HUES64 (cell line): ENCODE results near the gene MAS1.

Source experiments
- H3K27ac ChIP-seq: 2 replicates; pipeline ENCODE4 v1.7.0; 2013; ENCODE audit warnings: low read depth, low read length, inconsistent platforms
- H3K27me3 ChIP-seq: 2 replicates; pipeline ENCODE4 v1.6.1; 2013; ENCODE audit warnings: mild to moderate bottlenecking, low read length; ENCODE audit not compliant: insufficient read depth
- H3K36me3 ChIP-seq: 2 replicates; pipeline ENCODE4 v1.6.1; 2013; ENCODE audit warnings: mild to moderate bottlenecking, low read length; ENCODE audit not compliant: insufficient read depth
- H3K4me1 ChIP-seq: 2 replicates; pipeline ENCODE4 v1.6.1; 2013; ENCODE audit warnings: mild to moderate bottlenecking, low read length, moderate library complexity; ENCODE audit not compliant: insufficient read depth
- H3K4me3 ChIP-seq: 2 replicates; pipeline ENCODE4 v1.5.1; 2013; ENCODE audit warnings: mild to moderate bottlenecking, low read length, moderate library complexity
- H3K9ac ChIP-seq: 2 replicates; pipeline ENCODE4 v1.6.1; 2013; ENCODE audit warnings: mild to moderate bottlenecking, low read depth, low read length
- H3K9me3 ChIP-seq: 2 replicates; pipeline ENCODE4 v1.6.1; 2013; ENCODE audit warnings: low read depth, low read length; ENCODE audit not compliant: insufficient read depth
- WGBS: fragments of 150-250, 120-280 bp; methylation state at CpG from one replicate; pipeline ENCODE4 v1.1.7; 2013; ENCODE audit warnings: missing lambda C conversion rate; 5-methylcytosine and 5-hydroxymethylcytosine counted together

The MAS1 gene

DNA sequence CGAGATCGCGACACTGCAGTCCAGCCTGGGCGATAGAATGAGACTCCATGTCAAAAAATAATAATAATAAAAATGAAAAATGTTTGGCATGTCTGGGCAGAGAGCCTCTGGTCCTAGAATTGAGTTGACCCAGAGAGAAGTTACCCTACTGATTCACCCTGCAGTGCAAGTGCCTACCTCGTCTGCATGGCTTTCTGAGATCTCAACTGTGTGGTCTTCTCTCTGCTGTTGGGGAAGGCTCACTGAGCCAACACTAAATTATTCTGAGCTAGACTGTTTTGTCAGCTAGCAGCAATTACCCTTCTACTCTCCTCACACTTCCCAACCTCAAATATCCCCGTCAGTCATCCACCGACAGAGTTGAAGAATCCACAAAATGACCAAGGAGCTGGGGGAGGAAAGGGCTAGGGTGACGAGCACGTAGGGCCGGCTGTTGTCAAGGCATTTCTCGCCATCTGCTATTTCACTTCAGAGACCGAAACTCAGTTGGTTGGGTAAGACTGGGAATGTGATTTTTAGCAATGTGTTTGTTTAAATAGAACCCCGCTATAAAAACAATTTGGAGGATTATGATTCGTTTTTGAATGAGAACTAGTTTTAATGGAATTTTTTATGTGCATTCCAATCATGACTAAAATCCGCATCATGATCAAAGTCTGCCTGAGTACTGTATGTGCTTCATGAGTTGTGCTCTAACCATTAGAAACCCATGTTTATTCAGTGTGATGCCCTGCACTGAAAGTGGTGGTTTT, 9.4 kb downstream of the MAS1 start:
- Histone ChIP-seq H3K27me3 (no peaks in the 10 kb centered on the region), H3K9ac (no peak overlapping the region), H3K36me3 (no peaks in the 10 kb centered on the region), H3K27ac (no peak overlapping the region), H3K4me1 (no peaks in the 10 kb centered on the region), H3K9me3 (no peaks in the 10 kb centered on the region), H3K4me3 (no peak overlapping the region)
- 91% methylated on average over 14 of the region's 15 CpGs for WGBS

DNA sequence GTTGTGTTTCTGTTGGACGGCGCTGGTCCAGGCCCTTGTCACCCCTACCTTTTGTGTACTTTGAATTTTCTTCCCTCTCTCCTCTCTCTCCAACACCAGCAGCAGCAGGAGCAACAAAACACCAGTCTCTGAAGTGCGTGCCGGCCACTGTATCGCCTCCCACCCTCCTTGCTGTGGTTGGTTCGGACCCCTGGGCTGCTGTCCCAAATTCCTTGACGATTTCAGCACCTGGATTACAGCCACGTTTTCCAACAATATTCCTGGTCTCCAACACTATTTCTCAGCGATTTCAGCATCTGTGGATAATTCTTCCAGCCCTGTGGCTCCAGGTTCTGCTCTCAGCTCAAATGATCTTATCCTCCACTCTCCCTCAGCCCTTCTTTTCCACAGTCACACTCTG, 11.8 kb downstream of the MAS1 start:
- Histone ChIP-seq H3K4me1 (no peaks in the 10 kb centered on the region), H3K27me3 (no peaks in the 10 kb centered on the region), H3K9me3 (no peaks in the 10 kb centered on the region), H3K9ac (no peak overlapping the region), H3K36me3 (no peaks in the 10 kb centered on the region), H3K4me3 (no peak overlapping the region), H3K27ac (no peak overlapping the region)
- WGBS, result 88% methylated on average over 9 of the region's 9 CpGs

GRCh38 chr6:159904497-159904911, 13.7 kb downstream of the MAS1 start:
- 91% methylated on average over 9 of the region's 9 CpGs for WGBS
- peaks cover 3% of the 10 kb centered on the region; the same call in 1 of the 2 replicates for H3K4me1 ChIP-seq

DNA sequence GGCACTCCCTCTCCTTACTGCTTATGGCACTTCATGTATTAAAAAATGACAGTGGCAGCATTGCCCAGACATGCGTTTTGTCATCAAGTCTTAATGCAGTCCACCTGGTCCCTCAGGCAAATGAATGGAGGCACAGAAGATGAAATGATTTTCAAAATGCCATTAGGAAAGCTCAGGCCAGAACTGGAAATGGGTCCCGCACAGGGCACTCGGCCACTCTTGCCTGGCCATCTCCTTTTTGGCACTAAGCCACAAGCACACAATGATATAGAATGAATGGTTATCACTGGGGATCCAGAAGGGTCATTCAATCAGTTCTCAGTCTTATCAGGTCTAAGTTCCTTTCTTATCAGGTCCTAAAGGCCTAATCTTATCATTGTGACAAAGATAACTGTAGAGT, 15.6 kb downstream of the MAS1 start:
- Histone ChIP-seq H3K27ac (no peak overlapping the region), H3K36me3 (no peaks in the 10 kb centered on the region), H3K9ac (no peak overlapping the region), H3K4me3 (no peak overlapping the region), H3K4me1 (peaks cover 3% of the 10 kb centered on the region; the same call in 1 of the 2 replicates), H3K27me3 (no peaks in the 10 kb centered on the region), H3K9me3 (no peaks in the 10 kb centered on the region)
- WGBS, result 99% methylated on average over 3 of the region's 3 CpGs

More at GRCh38 chr6:159904497-159904911, 13.7 kb downstream of the MAS1 start:
- no peak overlapping the region for H3K9ac ChIP-seq
- no peak overlapping the region for H3K4me3 ChIP-seq
- no peak overlapping the region for H3K27ac ChIP-seq
- H3K9me3 ChIP-seq, result no peaks in the 10 kb centered on the region
- no peaks in the 10 kb centered on the region for H3K27me3 ChIP-seq
- no peaks in the 10 kb centered on the region for H3K36me3 ChIP-seq

- Histone ChIP-seq H3K27me3 (no peaks in the 10 kb centered on the region), H3K9me3 (no peaks in the 10 kb centered on the region), H3K9ac (no peak overlapping the region), H3K27ac (no peak overlapping the region), H3K4me3 (no peak overlapping the region), H3K4me1 (peaks cover 3% of the 10 kb centered on the region; the same call in 1 of the 2 replicates), H3K36me3 (no peaks in the 10 kb centered on the region)
- WGBS, result 91% methylated on average over 4 of the region's 4 CpGs
Measured at GRCh38 chr6:159908535-159908934, 17.7 kb downstream of the MAS1 start.

GRCh38 chr6:159908979-159909378, 18.2 kb downstream of the MAS1 start:
- H3K4me3 ChIP-seq, result no peak overlapping the region
- no peak overlapping the region for H3K9ac ChIP-seq
- no peaks in the 10 kb centered on the region for H3K9me3 ChIP-seq
- H3K4me1 ChIP-seq, result peaks cover 3% of the 10 kb centered on the region; the same call in 1 of the 2 replicates
- no peaks in the 10 kb centered on the region for H3K36me3 ChIP-seq
- H3K27ac ChIP-seq, result no peak overlapping the region
- 83% methylated on average over 4 of the region's 4 CpGs for WGBS
- H3K27me3 ChIP-seq, result no peaks in the 10 kb centered on the region

DNA sequence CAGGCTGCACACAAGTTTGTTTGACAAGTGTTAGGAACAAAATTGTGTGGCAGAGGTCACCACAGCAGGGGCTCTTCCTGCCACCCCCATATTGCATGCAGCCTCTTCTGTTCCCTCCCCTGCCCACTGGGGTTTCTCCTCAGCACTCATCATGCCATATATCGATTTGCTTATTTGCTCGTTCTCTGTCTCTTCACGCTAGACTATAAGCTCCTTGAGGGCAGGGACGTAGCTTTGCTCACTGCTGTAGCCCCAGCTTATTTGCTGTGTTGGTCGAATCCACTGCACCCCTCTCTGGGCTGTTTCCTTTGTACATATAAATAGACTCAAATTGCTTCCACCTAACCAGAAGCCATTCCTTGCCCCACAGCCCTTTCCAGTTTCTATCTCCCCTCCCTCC, 19.6 kb downstream of the MAS1 start:
- peaks cover 3% of the 10 kb centered on the region; the same call in 1 of the 2 replicates for H3K4me1 ChIP-seq
- no peak overlapping the region for H3K9ac ChIP-seq
- WGBS, result 94% methylated on average over 5 of the region's 5 CpGs
- no peaks in the 10 kb centered on the region for H3K36me3 ChIP-seq
- no peak overlapping the region for H3K27ac ChIP-seq
- no peaks in the 10 kb centered on the region for H3K27me3 ChIP-seq
- no peak overlapping the region for H3K4me3 ChIP-seq
- no peaks in the 10 kb centered on the region for H3K9me3 ChIP-seq

- no peak overlapping the region for H3K4me3 ChIP-seq
- H3K27ac ChIP-seq, result no peak overlapping the region
- H3K9me3 ChIP-seq, result no peaks in the 10 kb centered on the region
- no peak overlapping the region for H3K9ac ChIP-seq
- H3K4me1 ChIP-seq, result peaks cover 3% of the 10 kb centered on the region; the same call in 1 of the 2 replicates
- H3K36me3 ChIP-seq, result no peaks in the 10 kb centered on the region
- WGBS, result 85% methylated on average over 2 of the region's 2 CpGs
- H3K27me3 ChIP-seq, result no peaks in the 10 kb centered on the region
Measured at GRCh38 chr6:159913375-159913774, 22.6 kb downstream of the MAS1 start.

DNA sequence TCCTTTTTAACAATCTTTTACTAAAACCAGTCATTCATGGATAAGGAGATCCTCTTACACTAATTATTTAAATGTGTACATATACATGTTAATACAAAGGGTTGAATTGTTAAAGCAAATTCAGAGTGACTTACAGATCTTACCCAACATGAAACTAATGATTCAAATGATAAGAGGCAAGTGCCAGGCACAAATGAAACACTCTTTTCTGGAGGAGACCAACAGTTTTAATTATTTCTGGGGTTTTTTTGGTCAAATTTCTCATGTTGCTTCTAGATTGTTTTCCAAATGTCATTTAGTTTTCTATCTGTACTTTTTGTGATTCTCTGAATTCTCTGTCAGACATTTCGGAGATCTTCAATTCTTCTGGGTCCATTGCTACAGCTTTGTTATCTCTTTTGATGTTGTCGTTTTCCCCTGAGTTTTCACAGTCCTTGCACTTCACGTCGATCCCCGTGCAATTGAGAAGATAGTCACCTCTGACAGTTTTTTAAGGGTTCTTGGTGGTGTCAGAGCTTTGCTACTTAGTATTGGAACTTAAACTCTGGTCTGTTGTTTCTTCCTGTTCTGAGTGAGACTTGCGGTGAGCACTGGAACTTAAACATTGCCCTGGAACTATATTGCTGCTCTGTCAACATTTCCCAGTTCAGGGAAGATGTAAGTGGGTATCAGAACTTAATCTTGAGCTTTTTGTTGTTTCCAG, 23.2 kb downstream of the MAS1 start:
- H3K9me3 ChIP-seq, result no peaks in the 10 kb centered on the region
- H3K4me1 ChIP-seq, result peaks cover 3% of the 10 kb centered on the region; the same call in 1 of the 2 replicates
- no peak overlapping the region for H3K9ac ChIP-seq
- 89% methylated on average over 6 of the region's 6 CpGs for WGBS
- no peak overlapping the region for H3K27ac ChIP-seq
- no peaks in the 10 kb centered on the region for H3K36me3 ChIP-seq
- no peak overlapping the region for H3K4me3 ChIP-seq
- no peaks in the 10 kb centered on the region for H3K27me3 ChIP-seq

- H3K27me3 ChIP-seq, result no peaks in the 10 kb centered on the region
- H3K4me3 ChIP-seq, result no peak overlapping the region
- H3K4me1 ChIP-seq, result no peaks in the 10 kb centered on the region
- H3K9ac ChIP-seq, result no peak overlapping the region
- 97% methylated on average over 3 of the region's 3 CpGs for WGBS
- H3K36me3 ChIP-seq, result no peaks in the 10 kb centered on the region
- H3K27ac ChIP-seq, result no peak overlapping the region
- no peaks in the 10 kb centered on the region for H3K9me3 ChIP-seq
Measured at GRCh38 chr6:159914565-159914923, 23.8 kb downstream of the MAS1 start.

DNA sequence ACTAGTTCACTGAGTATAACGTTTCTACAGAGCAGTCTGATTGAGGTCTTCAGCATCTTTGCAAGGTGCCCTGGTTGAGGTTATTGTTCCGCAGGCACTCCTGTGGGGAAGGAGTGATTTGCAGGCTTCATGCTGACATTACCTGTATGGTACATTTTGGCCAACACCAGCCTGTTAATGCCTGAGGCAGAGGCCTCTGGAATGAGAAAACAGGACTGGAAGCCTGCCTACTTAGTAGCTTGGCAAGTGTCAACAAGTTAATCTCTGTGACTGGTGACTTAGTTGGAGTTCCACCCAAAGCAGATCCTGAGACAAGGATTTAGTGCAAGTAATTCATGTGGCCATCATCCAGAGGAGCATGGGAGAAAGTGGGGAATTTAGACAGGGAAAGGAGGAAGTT, 24.6 kb downstream of the MAS1 start:
- H3K27me3 ChIP-seq, result no peaks in the 10 kb centered on the region
- H3K9ac ChIP-seq, result no peak overlapping the region
- no peaks in the 10 kb centered on the region for H3K9me3 ChIP-seq
- WGBS, result 86% methylated on average over 2 of the region's 2 CpGs
- H3K4me3 ChIP-seq, result no peak overlapping the region
- H3K4me1 ChIP-seq, result no peaks in the 10 kb centered on the region
- no peaks in the 10 kb centered on the region for H3K36me3 ChIP-seq
- no peak overlapping the region for H3K27ac ChIP-seq
